Measurements from ENCODE around the gene MC4R.

The MC4R gene

GRCh38 chr18:60327880-60328279 lies 44.7 kb downstream of the MC4R start:
- no peak for DNase-seq (ENCODE audit: low read depth, low spot score)

DNA sequence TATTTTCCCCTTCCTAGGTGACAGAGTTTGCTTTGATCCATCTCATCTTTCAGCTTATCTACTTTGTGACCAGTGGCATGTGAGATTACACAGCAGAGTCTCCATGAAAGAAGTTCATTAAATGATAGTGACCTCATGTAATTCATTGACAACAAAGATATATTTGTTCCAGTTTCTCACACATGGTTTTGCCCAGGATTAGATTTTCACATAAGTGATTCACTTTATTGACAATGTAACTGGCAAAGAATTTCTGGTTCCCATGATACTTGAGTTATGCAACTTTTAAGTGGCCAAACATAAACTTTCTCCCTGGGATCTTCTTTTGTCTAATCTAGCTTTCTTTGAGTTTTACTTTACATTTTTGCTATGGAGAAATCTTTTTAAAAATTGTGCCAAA lies 50.0 kb downstream of the MC4R start:
- no peak for DNase-seq (ENCODE audit: low read depth, low spot score)

All from iPS DF 19.7 (cell line).